Measurements from ENCODE around the gene PLEKHM3.

GRCh38 chr2:207914716-207915115 is 110.6 kb downstream of the PLEKHM3 start:
- TF ChIP-seq, protein P1, sequence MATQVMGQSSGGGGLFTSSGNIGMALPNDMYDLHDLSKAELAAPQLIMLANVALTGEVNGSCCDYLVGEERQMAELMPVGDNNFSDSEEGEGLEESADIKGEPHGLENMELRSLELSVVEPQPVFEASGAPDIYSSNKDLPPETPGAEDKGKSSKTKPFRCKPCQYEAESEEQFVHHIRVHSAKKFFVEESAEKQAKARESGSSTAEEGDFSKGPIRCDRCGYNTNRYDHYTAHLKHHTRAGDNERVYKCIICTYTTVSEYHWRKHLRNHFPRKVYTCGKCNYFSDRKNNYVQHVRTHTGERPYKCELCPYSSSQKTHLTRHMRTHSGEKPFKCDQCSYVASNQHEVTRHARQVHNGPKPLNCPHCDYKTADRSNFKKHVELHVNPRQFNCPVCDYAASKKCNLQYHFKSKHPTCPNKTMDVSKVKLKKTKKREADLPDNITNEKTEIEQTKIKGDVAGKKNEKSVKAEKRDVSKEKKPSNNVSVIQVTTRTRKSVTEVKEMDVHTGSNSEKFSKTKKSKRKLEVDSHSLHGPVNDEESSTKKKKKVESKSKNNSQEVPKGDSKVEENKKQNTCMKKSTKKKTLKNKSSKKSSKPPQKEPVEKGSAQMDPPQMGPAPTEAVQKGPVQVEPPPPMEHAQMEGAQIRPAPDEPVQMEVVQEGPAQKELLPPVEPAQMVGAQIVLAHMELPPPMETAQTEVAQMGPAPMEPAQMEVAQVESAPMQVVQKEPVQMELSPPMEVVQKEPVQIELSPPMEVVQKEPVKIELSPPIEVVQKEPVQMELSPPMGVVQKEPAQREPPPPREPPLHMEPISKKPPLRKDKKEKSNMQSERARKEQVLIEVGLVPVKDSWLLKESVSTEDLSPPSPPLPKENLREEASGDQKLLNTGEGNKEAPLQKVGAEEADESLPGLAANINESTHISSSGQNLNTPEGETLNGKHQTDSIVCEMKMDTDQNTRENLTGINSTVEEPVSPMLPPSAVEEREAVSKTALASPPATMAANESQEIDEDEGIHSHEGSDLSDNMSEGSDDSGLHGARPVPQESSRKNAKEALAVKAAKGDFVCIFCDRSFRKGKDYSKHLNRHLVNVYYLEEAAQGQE (IDR thresholded peaks at IDR 0.05; ENCODE audit: low read depth), result no peak
- TF ChIP-seq NFIC (IDR thresholded peaks at IDR 0.05), result no peak
